ENCODE results near the gene MAPK4.

The MAPK4 gene

GRCh38 chr18:50624981-50625380 lies 65.1 kb downstream of the MAPK4 start:
- DNase-seq (ENCODE audit: low read depth): no peak

DNA sequence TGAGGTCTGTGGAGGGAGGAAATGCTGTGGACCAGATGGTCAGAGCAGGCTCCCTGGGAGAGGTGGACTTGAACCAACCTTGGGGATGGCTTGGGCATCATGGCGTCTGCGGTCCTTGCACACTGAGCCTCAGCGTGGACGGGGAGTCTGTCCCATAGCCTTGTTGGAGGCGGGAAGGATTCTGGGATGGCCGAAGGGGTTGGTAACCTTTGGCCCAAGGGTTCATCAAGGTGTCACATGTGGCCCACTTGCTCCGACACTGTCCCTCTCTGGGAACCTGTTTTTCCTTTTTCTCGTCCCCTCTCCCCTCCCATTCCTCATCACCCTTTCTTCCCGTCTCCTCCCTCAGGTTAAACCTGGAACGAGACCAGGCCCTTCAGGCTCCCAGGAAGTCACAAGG lies 66.4 kb downstream of the MAPK4 start:
- DNase-seq (ENCODE audit: low read depth): no peak

DNA sequence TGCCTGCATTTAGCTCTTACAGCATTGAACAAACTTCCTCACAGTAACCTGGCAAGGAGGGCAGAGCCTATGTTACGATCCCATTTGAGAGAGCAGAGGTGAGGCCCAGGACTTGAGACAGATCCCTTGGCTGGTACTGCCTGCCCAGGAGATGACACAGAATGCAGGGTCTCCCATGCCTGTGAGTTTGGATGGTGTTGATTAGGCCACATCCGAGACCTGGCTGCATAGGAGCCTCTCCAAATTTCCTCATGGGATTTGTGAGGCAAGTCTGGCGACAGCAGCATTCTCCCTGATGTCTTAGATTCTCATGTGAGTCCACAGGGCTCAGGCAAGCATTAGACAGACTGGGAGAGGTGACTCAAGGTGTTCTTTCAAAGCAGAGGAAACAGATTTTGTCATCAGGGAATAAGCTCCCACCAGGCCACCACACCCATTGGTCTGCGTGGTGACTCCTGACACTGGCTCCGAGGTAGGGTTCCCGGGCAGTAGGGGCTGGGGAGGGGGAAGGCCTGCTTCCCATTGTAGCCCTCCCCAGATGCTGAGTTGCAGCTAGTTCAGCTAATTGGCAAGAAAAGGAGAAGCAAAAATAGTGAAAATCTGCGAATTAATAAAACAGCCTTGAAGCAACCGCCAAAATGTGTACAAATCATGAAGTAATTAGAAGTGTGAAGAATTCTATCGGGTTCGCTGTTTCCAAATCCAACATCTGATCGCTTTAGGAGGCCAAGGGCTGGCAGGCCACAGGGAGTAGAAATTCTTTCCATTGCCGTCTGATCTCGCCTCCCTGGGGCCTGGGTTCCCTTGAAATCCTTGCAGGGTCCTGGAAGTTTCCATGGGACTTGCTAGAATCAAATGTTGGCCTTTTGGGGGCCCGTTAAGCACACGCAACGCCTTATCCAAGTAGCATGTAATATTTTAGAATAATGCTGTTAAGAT lies 68.0 kb downstream of the MAPK4 start:
- DNase-seq (ENCODE audit: low read depth): no peak

DNA sequence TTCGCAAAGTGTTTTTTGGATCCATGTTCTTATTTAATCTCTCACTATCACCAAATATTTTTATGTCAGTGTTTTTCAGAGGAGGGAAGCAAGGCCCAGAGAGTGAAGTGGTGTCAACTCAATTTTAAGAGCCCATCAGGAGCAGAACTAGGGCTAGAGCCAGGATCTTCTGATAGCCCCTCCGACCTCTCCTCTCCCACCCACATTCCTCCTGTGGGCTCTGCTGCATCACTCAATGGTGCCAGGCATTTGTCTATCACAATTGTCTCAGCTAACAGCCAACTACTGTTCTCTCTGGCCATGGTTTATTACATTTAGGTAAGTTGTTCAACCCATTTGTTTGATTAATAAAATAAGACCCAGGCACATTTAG lies 68.6 kb downstream of the MAPK4 start:
- DNase-seq (ENCODE audit: low read depth): no peak

DNA sequence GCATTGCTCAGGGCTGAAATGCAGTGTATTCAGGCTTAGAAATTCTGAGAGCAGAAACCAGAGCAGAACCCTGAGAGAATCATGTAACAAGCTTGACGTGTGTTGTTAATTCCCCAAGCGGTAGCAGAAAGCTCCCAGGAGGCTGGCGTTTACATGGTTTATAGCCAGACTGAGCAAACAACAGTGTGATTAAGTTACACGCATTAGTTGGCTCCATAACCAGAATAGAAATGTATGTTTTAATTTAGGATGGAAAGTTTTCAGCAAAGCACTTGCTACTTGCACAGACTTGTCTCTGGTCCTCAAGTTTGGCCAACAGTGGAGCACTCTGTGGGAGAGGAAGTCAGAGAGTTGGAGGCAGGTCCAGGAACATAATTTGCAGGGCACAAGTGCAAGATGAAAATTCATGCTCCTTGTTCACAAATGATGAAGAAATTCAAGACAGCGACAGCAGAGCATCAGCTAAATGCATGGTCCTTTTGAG lies 69.3 kb downstream of the MAPK4 start:
- no peak for DNase-seq (ENCODE audit: low read depth)

- no peak for DNase-seq (ENCODE audit: low read depth)
These were observed 71.0 kb downstream of the MAPK4 start for GRCh38 chr18:50630895-50631294.

- no peak for DNase-seq (ENCODE audit: low read depth)
These were observed 73.1 kb downstream of the MAPK4 start for GRCh38 chr18:50632895-50633515.

GRCh38 chr18:50633992-50634391 lies 74.1 kb downstream of the MAPK4 start:
- DNase-seq (ENCODE audit: low read depth): no peak

GRCh38 chr18:50636366-50637057 lies 76.6 kb downstream of the MAPK4 start:
- no peak for DNase-seq (ENCODE audit: low read depth)

- DNase-seq (ENCODE audit: low read depth): no peak
These were observed 78.4 kb downstream of the MAPK4 start for GRCh38 chr18:50638016-50638883.

GRCh38 chr18:50638884-50639420 lies 79.1 kb downstream of the MAPK4 start:
- no peak for DNase-seq (ENCODE audit: low read depth)

DNA sequence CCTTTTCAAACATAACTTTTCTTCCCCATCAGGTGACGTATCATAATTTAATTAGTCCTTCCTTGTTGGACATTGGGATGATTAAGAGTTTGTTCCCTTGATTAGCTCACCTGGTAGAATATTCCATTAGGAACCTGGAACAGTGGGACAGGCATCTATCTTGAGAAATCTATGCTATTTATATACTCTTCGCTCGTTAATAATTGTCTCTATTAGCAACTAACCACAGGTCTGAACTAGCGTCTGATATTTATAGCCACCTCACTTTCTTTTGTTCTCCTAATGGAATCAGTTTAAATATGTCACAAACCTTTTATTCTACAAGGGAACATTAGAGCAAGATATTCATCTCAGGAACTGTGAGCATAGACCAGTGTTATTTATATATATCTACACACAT lies 79.8 kb downstream of the MAPK4 start:
- no peak for DNase-seq (ENCODE audit: low read depth)

GRCh38 chr18:50642439-50642838 lies 82.6 kb downstream of the MAPK4 start:
- DNase-seq (ENCODE audit: low read depth): no peak

- no peak for DNase-seq (ENCODE audit: low read depth)
These were observed 84.3 kb downstream of the MAPK4 start for GRCh38 chr18:50644146-50644545.

DNA sequence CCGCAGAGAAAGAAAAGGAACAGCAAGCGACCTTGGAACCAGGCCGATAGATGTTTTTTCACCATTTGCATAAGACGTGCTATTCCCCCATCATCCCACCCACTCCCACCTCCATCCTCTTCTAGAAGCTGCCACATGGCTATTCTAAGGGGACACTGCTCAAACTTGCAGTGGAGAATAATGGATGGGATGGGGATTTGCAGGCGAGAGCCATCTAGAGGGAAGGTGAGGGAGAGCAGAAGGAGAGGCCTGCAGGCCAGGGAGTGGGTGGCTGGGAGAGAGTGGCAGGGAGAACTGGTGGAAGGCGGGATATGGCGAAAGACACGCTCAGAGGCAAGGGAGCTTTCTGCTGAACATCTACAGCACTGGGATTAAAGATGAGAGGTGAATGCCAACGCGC lies 84.9 kb downstream of the MAPK4 start:
- DNase-seq (ENCODE audit: low read depth): no peak

DNA sequence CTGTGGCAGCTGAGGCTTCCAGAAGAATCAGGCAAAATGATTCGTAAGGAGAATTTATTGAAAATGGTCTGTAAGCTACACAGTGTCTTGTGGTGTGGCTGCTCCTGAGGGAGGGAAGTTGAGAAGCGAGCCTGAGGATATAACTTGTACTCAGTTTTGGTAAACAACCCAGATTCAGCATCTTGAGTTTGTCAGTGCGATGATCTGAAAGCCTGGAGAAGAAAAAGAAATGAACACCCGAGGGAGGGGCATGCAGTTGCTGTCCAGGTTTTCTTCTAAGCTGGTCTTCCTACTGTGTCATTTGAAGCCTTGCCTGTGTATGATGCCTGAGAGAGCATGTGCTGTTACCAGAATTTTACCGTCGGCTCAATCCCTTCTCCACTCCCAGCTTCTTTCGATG lies 87.3 kb downstream of the MAPK4 start:
- DNase-seq (ENCODE audit: low read depth): no peak

- DNase-seq (ENCODE audit: low read depth): no peak
These were observed 87.9 kb downstream of the MAPK4 start for GRCh38 chr18:50647792-50648191.

DNA sequence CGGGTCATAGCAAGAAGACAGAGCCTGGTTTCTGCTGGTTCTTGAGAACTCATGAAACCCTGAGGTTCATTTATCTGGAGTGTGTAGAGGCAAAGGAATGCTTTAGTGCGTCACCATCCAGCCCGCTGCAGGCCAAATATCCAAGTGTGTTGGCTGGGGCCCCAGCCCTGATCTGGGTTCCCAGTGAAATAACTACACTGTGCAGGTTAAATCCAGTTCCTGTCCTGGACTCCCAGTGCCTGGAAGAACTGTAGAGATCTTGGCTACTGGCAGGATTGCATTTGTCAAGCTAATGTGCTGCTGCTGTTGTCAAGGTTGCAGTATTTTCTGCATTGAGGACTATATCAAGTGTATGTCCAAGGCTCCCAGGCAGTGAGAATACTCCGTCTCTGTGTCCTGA lies 89.9 kb downstream of the MAPK4 start:
- DNase-seq (ENCODE audit: low read depth): no peak

- DNase-seq (ENCODE audit: low read depth): no peak
These were observed 91.4 kb downstream of the MAPK4 start for GRCh38 chr18:50651334-50651733.

- no peak for DNase-seq (ENCODE audit: low read depth)
These were observed 93.7 kb downstream of the MAPK4 start for GRCh38 chr18:50653402-50654093.

DNA sequence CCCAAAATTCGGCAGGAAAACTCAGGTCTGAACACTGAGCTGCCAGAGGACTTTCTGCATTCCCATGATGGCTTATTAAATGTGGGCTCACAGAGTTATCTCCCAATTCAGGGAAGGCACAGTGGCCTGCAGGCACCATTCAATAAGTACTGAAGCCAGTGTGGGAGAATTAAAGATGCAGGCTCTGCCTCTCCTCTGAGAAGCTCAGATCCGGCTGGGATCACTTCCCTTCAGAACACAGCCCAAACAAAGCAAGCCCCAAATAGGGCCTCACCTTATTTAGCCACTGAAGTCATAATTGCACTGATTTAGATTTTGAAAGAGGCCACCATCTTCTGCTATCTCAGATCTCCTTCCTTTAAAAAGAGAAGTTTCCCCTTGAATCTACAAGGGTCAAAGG lies 94.3 kb downstream of the MAPK4 start:
- DNase-seq (ENCODE audit: low read depth): no peak
